IMR-90 (cell line): ENCODE measurements around the gene ITGB2. TPM values are rescaled to one million over a fixed set of nuclear protein-coding genes. Genes with fewer than 3 reads are reported as not detected.

Source experiments
- ATAC-seq: fragments of 200-7000 bp; cut with Tn5 transposase; 2 replicates; pipeline ENCODE4 v1.9.1; 2020; ENCODE audit warnings: low read depth, mild to moderate bottlenecking, moderate library complexity
- BruUV-seq: library from RNA; stranded (reverse); fragments of 400-500 nt; replicated peaks from 2 replicates; lab custom pipeline; 2021; lab: Mats Ljungman, UMichigan
- CTCF ChIA-PET: fragments of 300-600 bp; formaldehyde crosslinking; extraction: SDS; loops from one replicate; lab custom pipeline; 2021; ENCODE audit warnings: antibody characterized with exemption; lab: Yijun Ruan, JAX
- POLR2A ChIA-PET: fragments of 300-600 bp; sonication (Branson Sonifier 250); formaldehyde crosslinking; loops from one replicate; lab custom pipeline; 2022; ENCODE audit warnings: antibody characterized with exemption; ENCODE audit not compliant: unreplicated experiment; lab: Charles Lee
- DNase-seq: peaks from one replicate; pipeline ENCODE4 v3.0.0; 2013
- H2AFZ ChIP-seq: replicated peaks from 2 replicates; pipeline ENCODE3; 2013; ENCODE audit warnings: low read length, mild to moderate bottlenecking; ENCODE audit not compliant: poor library complexity
- H2AK5ac ChIP-seq: 2 replicates; pipeline ENCODE4 v1.6.1; 2013; ENCODE audit warnings: low read depth, low read length, inconsistent platforms
- H2AK9ac ChIP-seq: replicated peaks from 2 replicates; pipeline ENCODE3; 2013; ENCODE audit warnings: mild to moderate bottlenecking, low read depth, low read length, moderate library complexity; ENCODE audit not compliant: poor library complexity
- H2BK120ac ChIP-seq: 2 replicates; pipeline ENCODE4 v1.6.1; 2013; ENCODE audit warnings: low read depth, low read length, inconsistent platforms
- H2BK15ac ChIP-seq: 3 replicates; pipeline ENCODE4 v1.6.1; 2013; ENCODE audit warnings: low read depth, low read length, inconsistent platforms
- H2BK20ac ChIP-seq: 2 replicates; pipeline ENCODE4 v1.6.1; 2013; ENCODE audit warnings: low read depth, mild to moderate bottlenecking, inconsistent platforms, low read length, moderate library complexity
- H2BK5ac ChIP-seq: 2 replicates; pipeline ENCODE4 v1.6.1; 2013; ENCODE audit warnings: mild to moderate bottlenecking, low read depth, low read length, inconsistent platforms; ENCODE audit not compliant: poor library complexity, severe bottlenecking
- H3K14ac ChIP-seq: replicated peaks from 2 replicates; pipeline ENCODE4 v1.6.1; 2013; ENCODE audit warnings: low read depth, low read length, inconsistent platforms
- H3K18ac ChIP-seq: 2 replicates; pipeline ENCODE4 v1.6.1; 2013; ENCODE audit warnings: low read depth, low read length, control low read depth
- H3K23ac ChIP-seq: 2 replicates; pipeline ENCODE4 v1.6.1; 2013; ENCODE audit warnings: low read depth, low read length, inconsistent platforms
- H3K27ac ChIP-seq: 2 replicates; pipeline ENCODE4 v1.5.1; 2013; ENCODE audit warnings: mild to moderate bottlenecking, control low read depth, low read length; ENCODE audit not compliant: insufficient read depth
- H3K27me3 ChIP-seq: 2 replicates; pipeline ENCODE4 v1.6.1; 2013; ENCODE audit warnings: low read length; ENCODE audit not compliant: control insufficient read depth, insufficient read depth
- H3K36me3 ChIP-seq: 2 replicates; pipeline ENCODE4 v1.6.1; 2013; ENCODE audit warnings: low read length, mixed read lengths; ENCODE audit not compliant: control insufficient read depth, insufficient read depth
- H3K4ac ChIP-seq: 2 replicates; pipeline ENCODE4 v1.6.1; 2013; ENCODE audit warnings: low read depth, low read length, inconsistent platforms
- H3K4me1 ChIP-seq: 2 replicates; pipeline ENCODE4 v1.6.1; 2013; ENCODE audit warnings: low read length, mixed read lengths; ENCODE audit not compliant: control insufficient read depth, insufficient read depth
- H3K4me2 ChIP-seq: 2 replicates; pipeline ENCODE4 v1.6.1; 2013; ENCODE audit warnings: low read depth, mild to moderate bottlenecking, control low read depth, low read length, moderate library complexity
- H3K4me3 ChIP-seq: 2 replicates; pipeline ENCODE4 v1.5.1; 2013; ENCODE audit warnings: low read depth, mild to moderate bottlenecking, control low read depth, low read length, moderate library complexity; ENCODE audit not compliant: insufficient read depth
- H3K56ac ChIP-seq: 2 replicates; pipeline ENCODE4 v1.6.1; 2013; ENCODE audit warnings: low read length, inconsistent platforms; ENCODE audit not compliant: insufficient read depth; ENCODE audit errors: extremely low read depth
- H3K79me1 ChIP-seq, 2 experiments: 2 replicates each; pipeline ENCODE4 v1.6.1; 2013; ENCODE audit warnings: low read length in 2 of 2, inconsistent platforms in 1 of 2, low read depth in 1 of 2
- H3K9ac ChIP-seq: 2 replicates; pipeline ENCODE4 v1.6.1; 2013; ENCODE audit warnings: low read depth, low read length, control low read depth
- H3K9me1 ChIP-seq: 2 replicates; pipeline ENCODE4 v1.6.1; 2013; ENCODE audit warnings: low read length, inconsistent platforms; ENCODE audit not compliant: insufficient read depth
- H3K9me3 ChIP-seq: 2 replicates; pipeline ENCODE4 v1.6.1; 2013; ENCODE audit warnings: low read length; ENCODE audit not compliant: control insufficient read depth, insufficient read depth
- H4K20me1 ChIP-seq: 2 replicates; pipeline ENCODE4 v1.6.1; 2013; ENCODE audit warnings: low read length, inconsistent platforms; ENCODE audit not compliant: insufficient read depth
- H4K5ac ChIP-seq: 2 replicates; pipeline ENCODE4 v1.6.1; 2013; ENCODE audit warnings: mild to moderate bottlenecking, low read depth, low read length, control low read depth
- H4K8ac ChIP-seq, 2 experiments: 2 replicates each; pipeline ENCODE4 v1.6.1; 2013; ENCODE audit warnings: low read depth in 2 of 2, low read length in 2 of 2, control low read depth in 1 of 2, inconsistent platforms in 1 of 2
- H4K91ac ChIP-seq: 2 replicates; pipeline ENCODE4 v1.6.1; 2013; ENCODE audit warnings: low read depth, low read length, inconsistent platforms; ENCODE audit not compliant: insufficient read depth
- CEBPB ChIP-seq: IDR thresholded peaks from 2 replicates; pipeline ENCODE4 v1.6.1; 2012; ENCODE audit warnings: low read depth, low read length, improper control_type of control experiment
- ELK1 ChIP-seq: fragments of 150-350 bp; IDR thresholded peaks from 2 replicates; pipeline ENCODE4 v1.6.1; 2016; ENCODE audit warnings: low read depth, mild to moderate bottlenecking, low read length, moderate library complexity, borderline replicate concordance
- FOS ChIP-seq: fragments of 150-350 bp; IDR thresholded peaks from 2 replicates; pipeline ENCODE4 v1.6.1; 2016; ENCODE audit warnings: low read depth, low read length
- MXI1 ChIP-seq: IDR thresholded peaks from 2 replicates; pipeline ENCODE4 v1.6.1; 2012; ENCODE audit warnings: low read depth, mild to moderate bottlenecking, low read length, moderate library complexity, borderline replicate concordance
- RFX5 ChIP-seq: IDR thresholded peaks from 2 replicates; pipeline ENCODE4 v1.8.0; 2012; ENCODE audit warnings: low read depth, mild to moderate bottlenecking, low read length, moderate library complexity
- WGBS, 2 experiments: methylation state at CpG; one replicate each; pipeline versions ENCODE4 v1.1.5 to v1.1.7; 2013; ENCODE audit warnings: missing lambda C conversion rate in 2 of 2; ENCODE audit not compliant: insufficient read length in 1 of 2; ENCODE audit errors: extremely low coverage in 2 of 2; 5-methylcytosine and 5-hydroxymethylcytosine counted together
- dilution Hi-C: fragments of 300-500 bp; cut with HindIII; formaldehyde crosslinking; loops from one replicate; pipeline ENCODE4 v1.14.3; 2018; ENCODE audit warnings: low sequenced_read_pairs; ENCODE audit not compliant: unreplicated experiment
- in situ Hi-C: fragments of 300-500 bp; cut with MboI; formaldehyde crosslinking; loops from 3 replicates; pipeline ENCODE4 v1.14.3; 2019; ENCODE audit warnings: low sequenced_read_pairs, inconsistent platforms, mixed read lengths
- intact Hi-C: fragments of 100-400 bp; cut with micrococcal nuclease; formaldehyde crosslinking; loops from 2 replicates; pipeline ENCODE4 v1.10.0; 2022
- polyA plus RNA-seq, 3 experiments: library from polyadenylated mRNA; depleted of rRNA; stranded (reverse); fragments of >200 nt; gene quantifications; 2 replicates each; pipeline ENCODE4 v1.2.3, GENCODE V29; 2012; ENCODE audit warnings: low replicate concordance in 1 of 3
- total RNA-seq: library from RNA; depleted of rRNA; stranded (reverse); fragments of >200 nt; gene quantifications from 2 replicates; pipeline ENCODE4 v1.2.3, GENCODE V29; 2012

Gene ITGB2
- total and polyA plus RNA-seq, 2 of the 4 experiments (the other 2 are of a cell fraction), result 0.14 TPM; not detected in 1

- no peak overlapping the region for H4K8ac ChIP-seq
- H4K5ac ChIP-seq, result no peak overlapping the region
- peaks cover 7% of the 10 kb centered on the region; the same call in 1 of the 2 replicates for H3K27me3 ChIP-seq
- 91% methylated on average over 9 of the region's 11 CpGs; no CpG with 5 or more reads in 1 of the 2 experiments for WGBS, 2 experiments
- no peak overlapping the region for H3K18ac ChIP-seq
- no peak overlapping the region for H4K91ac ChIP-seq
- no peak overlapping the region for H2AK5ac ChIP-seq
- peaks cover 3% of the 10 kb centered on the region; the same call in 1 of the 2 replicates for H4K20me1 ChIP-seq
- H2BK120ac ChIP-seq, result no peak overlapping the region
- H3K14ac ChIP-seq, result no peak overlapping the region
- intact Hi-C loops, result no loop called here
- no peak overlapping the region for H2BK20ac ChIP-seq
- DNase-seq (no peak), ATAC-seq (no peak)
- no TSS peak for BruUV-seq
- H3K4me2 ChIP-seq, result no peak overlapping the region
- POLR2A ChIA-PET, result no interaction called here
- H3K4me3 ChIP-seq, result no peak overlapping the region
- no peak overlapping the region for H3K56ac ChIP-seq
- H3K9ac ChIP-seq, result no peak overlapping the region
- H2BK15ac ChIP-seq, result no peak overlapping the region
- in situ Hi-C loops, result loop anchor here (5.0 kb wide), 1 partner anchor 44 kb away; no protein-coding TSS in a partner anchor
- CTCF ChIA-PET, result interaction anchor here (1.1 kb wide), 1 partner anchor 9 kb away, joined by 3 read pairs; no protein-coding TSS in a partner anchor
- dilution Hi-C loops, result no loop called here
- peaks cover 14% of the 10 kb centered on the region for H3K9me1 ChIP-seq
- H3K27ac ChIP-seq, result no peak overlapping the region
- TF ChIP-seq RFX5 (no peak), MXI1 (no peak), CEBPB (no peak), FOS (no peak), ELK1 (no peak)
- peaks cover 6% of the 10 kb centered on the region for H3K4me1 ChIP-seq
- H3K79me1 ChIP-seq, result no peaks in the 10 kb centered on the region; a peak in 1 of 4 replicates
- H2AK9ac ChIP-seq, result no peak overlapping the region
- no peak overlapping the region for H3K4ac ChIP-seq
- no peak overlapping the region for H2AFZ ChIP-seq
- H2BK5ac ChIP-seq, result no peak overlapping the region
- no peaks in the 10 kb centered on the region for H3K36me3 ChIP-seq
- peaks cover 7% of the 10 kb centered on the region for H3K9me3 ChIP-seq
- no peak overlapping the region for H3K23ac ChIP-seq
Observed at GRCh38 chr21:44883250-44883649, 37.4 kb downstream of the ITGB2 start.
